Progenitor cell of endocrine pancreas (in vitro differentiated cells): ENCODE measurements around the gene BRD8. TPM values are rescaled to one million over a fixed set of nuclear protein-coding genes. Genes with fewer than 3 reads are reported as not detected.

Experiments
- DNase-seq: peaks from one replicate; pipeline ENCODE4 v3.0.0; 2021; ENCODE audit warnings: low spot score; ENCODE audit not compliant: unreplicated experiment
- H3K27ac Mint-ChIP-seq: 2 replicates; pipeline ENCODE4 v1.8.0; 2021; ENCODE audit warnings: mild to moderate bottlenecking, moderate library complexity, mixed read lengths
- H3K27me3 Mint-ChIP-seq: 2 replicates; pipeline ENCODE4 v1.8.0; 2021; ENCODE audit warnings: mixed read lengths
- H3K36me3 Mint-ChIP-seq: 2 replicates; pipeline ENCODE4 v1.8.0; 2022; ENCODE audit warnings: mixed read lengths; ENCODE audit not compliant: insufficient read depth
- H3K4me1 Mint-ChIP-seq: 2 replicates; pipeline ENCODE4 v1.8.0; 2021; ENCODE audit warnings: low read depth, mixed read lengths
- H3K4me3 Mint-ChIP-seq: 2 replicates; pipeline ENCODE4 v1.8.0; 2021; ENCODE audit warnings: low read depth, mild to moderate bottlenecking, moderate library complexity, mixed read lengths
- H3K9me3 Mint-ChIP-seq: 2 replicates; pipeline ENCODE4 v1.8.0; 2021; ENCODE audit warnings: low read depth, mixed read lengths
- CTCF ChIP-seq: fragments of 200-600 bp; sonication (generic); IDR thresholded peaks from one replicate; pipeline ENCODE4 v1.5.0; 2021; ENCODE audit warnings: antibody characterized with exemption, mild to moderate bottlenecking; ENCODE audit not compliant: unreplicated experiment
- total RNA-seq: library from RNA; stranded (reverse); gene quantifications from 2 replicates; pipeline ENCODE4 v1.2.1, GENCODE V29; 2021

Gene BRD8
- total RNA-seq, 1 donor from 2014 or later, result 151 TPM

GRCh38 chr5:138179277-138179857 lies 937 bp upstream of the BRD8 start:
- no peak for DNase-seq

GRCh38 chr5:138177941-138178515 lies 402 bp downstream of the BRD8 start:
- Mint-ChIP-seq H3K4me3 (no peak overlapping the region), H3K27me3 (no peaks in the 10 kb centered on the region), H3K27ac (no peak overlapping the region), H3K36me3 (peaks cover 11% of the 10 kb centered on the region), H3K9me3 (no peaks in the 10 kb centered on the region), H3K4me1 (peaks cover 4% of the 10 kb centered on the region)
- DNase-seq, result no peak
- no peak for TF ChIP-seq CTCF

More at GRCh38 chr5:138179277-138179857, 937 bp upstream of the BRD8 start:
- Mint-ChIP-seq H3K4me1 (peaks cover 4% of the 10 kb centered on the region), H3K4me3 (no peak overlapping the region), H3K27ac (no peak overlapping the region), H3K9me3 (no peaks in the 10 kb centered on the region), H3K36me3 (peaks cover 6% of the 10 kb centered on the region), H3K27me3 (no peaks in the 10 kb centered on the region)
- no peak for TF ChIP-seq CTCF

- DNase-seq, result no peak
- Mint-ChIP-seq H3K27me3 (no peaks in the 10 kb centered on the region), H3K9me3 (no peaks in the 10 kb centered on the region), H3K27ac (no peak overlapping the region), H3K4me3 (no peak overlapping the region), H3K4me1 (no peaks in the 10 kb centered on the region), H3K36me3 (peaks cover 40% of the 10 kb centered on the region)
- no peak for TF ChIP-seq CTCF
Measured at GRCh38 chr5:138170299-138170698, 8.1 kb downstream of the BRD8 start.

- Mint-ChIP-seq H3K4me3 (no peak overlapping the region), H3K4me1 (no peaks in the 10 kb centered on the region), H3K9me3 (no peaks in the 10 kb centered on the region), H3K27ac (no peak overlapping the region), H3K36me3 (peaks cover 45% of the 10 kb centered on the region), H3K27me3 (no peaks in the 10 kb centered on the region)
- no peak for TF ChIP-seq CTCF
- no peak for DNase-seq
Measured at GRCh38 chr5:138169124-138169523, 9.3 kb downstream of the BRD8 start.

- no peak for DNase-seq
- Mint-ChIP-seq H3K27me3 (no peaks in the 10 kb centered on the region), H3K4me3 (no peak overlapping the region), H3K4me1 (no peaks in the 10 kb centered on the region), H3K27ac (no peak overlapping the region), H3K36me3 (peaks cover 61% of the 10 kb centered on the region), H3K9me3 (no peaks in the 10 kb centered on the region)
- TF ChIP-seq CTCF, result no peak
Measured at GRCh38 chr5:138163721-138164120, 14.7 kb downstream of the BRD8 start.
